NT2/D1 (cell line): ENCODE measurements around the gene RSPRY1.

Experiments
- DNase-seq: peaks from one replicate; pipeline ENCODE4 v3.0.0-alpha.2; 2011; ENCODE audit warnings: low read depth, low spot score
- H3K27me3 ChIP-seq: 2 replicates; pipeline ENCODE4 v1.6.0; 2011; ENCODE audit warnings: mild to moderate bottlenecking; ENCODE audit not compliant: insufficient read length, insufficient read depth
- H3K36me3 ChIP-seq: 2 replicates; pipeline ENCODE4 v1.6.1; 2011; ENCODE audit warnings: mild to moderate bottlenecking, low read length, mixed read lengths; ENCODE audit not compliant: insufficient read depth, insufficient read length
- H3K4me1 ChIP-seq: 2 replicates; pipeline ENCODE4 v1.5.1; 2011; ENCODE audit not compliant: insufficient read depth, insufficient read length
- H3K4me3 ChIP-seq: 2 replicates; pipeline ENCODE4 v1.5.1; 2011; ENCODE audit warnings: low read depth; ENCODE audit not compliant: insufficient read length
- H3K9ac ChIP-seq: 2 replicates; pipeline ENCODE4 v1.6.0; 2011; ENCODE audit warnings: low read depth; ENCODE audit not compliant: insufficient read length
- H3K9me3 ChIP-seq: 2 replicates; pipeline ENCODE4 v1.5.1; 2011; ENCODE audit warnings: mild to moderate bottlenecking, low read length; ENCODE audit not compliant: insufficient read depth
- SUZ12 ChIP-seq: IDR thresholded peaks from 2 replicates; pipeline ENCODE4 v1.6.1; 2011; ENCODE audit not compliant: insufficient read length, insufficient read depth; ENCODE audit errors: extremely low read depth
- YY1 ChIP-seq: IDR thresholded peaks from 2 replicates; pipeline ENCODE4 v1.6.1; 2011; ENCODE audit not compliant: insufficient read length, insufficient read depth
- ZNF274 ChIP-seq: IDR thresholded peaks from 2 replicates; pipeline ENCODE4 v1.6.1; 2011; ENCODE audit warnings: mild to moderate bottlenecking, low read depth, low read length

RSPRY1 gene

DNA sequence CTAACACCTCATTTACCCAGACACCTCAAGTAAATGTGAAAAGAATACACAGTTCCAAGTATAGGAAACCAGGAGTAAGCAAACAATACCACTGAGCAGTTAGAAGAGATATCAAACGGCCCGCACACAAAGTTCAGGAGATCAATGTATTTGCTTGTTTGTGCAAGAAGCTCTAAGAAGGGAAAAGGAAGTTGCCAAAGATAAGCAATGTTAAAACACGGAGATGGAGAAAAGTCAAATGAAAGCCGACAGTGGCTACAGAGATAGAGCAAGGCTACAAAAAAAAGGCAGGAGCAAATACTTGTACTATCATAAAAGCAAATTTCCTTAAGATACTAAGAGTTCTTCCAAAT is 29.8 kb upstream of the RSPRY1 start:
- no peaks in the 10 kb centered on the region for H3K27me3 ChIP-seq
- TF ChIP-seq YY1 (no peak), ZNF274 (no peak), SUZ12 (no peak)
- peaks cover 77% of the 10 kb centered on the region for H3K36me3 ChIP-seq
- no peak overlapping the region for H3K9ac ChIP-seq
- peaks cover 4% of the 10 kb centered on the region for H3K4me1 ChIP-seq
- no peak overlapping the region for H3K4me3 ChIP-seq
- H3K9me3 ChIP-seq: no peaks in the 10 kb centered on the region
- DNase-seq: no peak

DNA sequence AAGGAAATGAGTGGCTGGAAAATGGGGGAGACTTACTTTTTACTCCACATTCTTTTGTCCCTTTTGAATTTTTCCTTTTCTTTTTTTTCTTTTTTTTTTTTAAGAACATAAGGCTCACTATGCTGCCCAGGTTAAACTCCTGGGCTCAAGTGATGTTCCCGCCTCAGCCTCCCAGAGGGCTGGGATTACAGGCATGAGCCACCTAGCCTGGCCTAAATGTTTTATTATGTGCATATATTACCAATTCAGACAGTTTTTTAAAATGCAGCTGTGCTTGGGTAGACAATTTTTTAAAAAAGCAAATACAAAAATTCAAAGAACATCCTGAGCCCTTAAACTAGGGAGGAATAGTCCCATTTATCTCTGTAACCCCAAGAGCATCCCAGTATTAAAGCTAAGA is 28.6 kb upstream of the RSPRY1 start:
- Histone ChIP-seq H3K4me3 (no peak overlapping the region), H3K9ac (no peak overlapping the region), H3K36me3 (peaks cover 73% of the 10 kb centered on the region), H3K4me1 (no peaks in the 10 kb centered on the region), H3K9me3 (no peaks in the 10 kb centered on the region), H3K27me3 (no peaks in the 10 kb centered on the region)
- no peak for DNase-seq
- TF ChIP-seq SUZ12 (no peak), ZNF274 (no peak), YY1 (no peak)

DNA sequence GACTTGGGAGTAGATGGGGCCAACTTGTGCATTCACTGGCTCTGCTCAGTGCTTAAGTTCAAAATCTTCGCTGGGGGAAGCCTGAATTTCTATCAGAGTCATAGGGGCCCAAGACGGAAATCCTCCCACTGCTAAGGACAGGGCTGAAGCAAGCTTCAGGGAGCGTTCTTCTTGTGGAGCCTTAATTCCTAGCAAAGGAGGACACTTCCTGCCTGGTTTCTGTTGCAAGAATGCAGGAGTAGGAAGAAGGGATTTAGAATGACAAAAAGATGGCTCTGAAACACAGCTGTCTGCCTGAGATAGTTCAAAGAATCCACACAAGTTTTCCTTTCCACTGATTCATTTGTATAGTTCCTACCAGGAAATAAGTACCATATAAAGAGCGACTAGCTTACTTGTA is 26.7 kb upstream of the RSPRY1 start:
- Histone ChIP-seq H3K9me3 (no peaks in the 10 kb centered on the region), H3K4me1 (no peaks in the 10 kb centered on the region), H3K27me3 (no peaks in the 10 kb centered on the region), H3K4me3 (no peak overlapping the region), H3K36me3 (peaks cover 69% of the 10 kb centered on the region), H3K9ac (no peak overlapping the region)
- DNase-seq: peak; percentile 23
- no peak for TF ChIP-seq YY1
- TF ChIP-seq SUZ12: no peak
- TF ChIP-seq ZNF274: no peak

DNA sequence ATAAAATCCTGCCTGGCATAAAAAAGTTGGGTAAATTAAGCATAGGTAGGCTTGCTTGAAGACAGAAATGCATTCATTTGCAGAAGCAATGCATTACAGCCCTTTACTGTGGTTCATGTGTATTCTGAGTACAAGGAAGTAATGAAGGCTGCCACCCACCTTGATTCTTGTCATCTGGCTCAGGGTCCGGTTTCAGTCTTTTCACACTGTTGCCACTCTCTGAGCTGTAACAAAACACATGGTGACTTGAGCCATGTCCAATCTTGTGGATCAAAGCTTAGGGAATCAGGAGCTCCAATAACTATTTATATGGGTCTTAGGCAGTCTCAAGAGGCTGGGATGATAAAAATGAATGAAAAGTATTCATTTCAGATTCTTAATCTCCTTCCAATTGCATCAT is 22.3 kb upstream of the RSPRY1 start:
- peaks cover 65% of the 10 kb centered on the region for H3K36me3 ChIP-seq
- DNase-seq: no peak
- no peak overlapping the region for H3K9ac ChIP-seq
- H3K9me3 ChIP-seq: no peaks in the 10 kb centered on the region
- no peaks in the 10 kb centered on the region for H3K4me1 ChIP-seq
- TF ChIP-seq ZNF274 (no peak), YY1 (no peak), SUZ12 (no peak)
- H3K27me3 ChIP-seq: no peaks in the 10 kb centered on the region
- H3K4me3 ChIP-seq: no peak overlapping the region

DNA sequence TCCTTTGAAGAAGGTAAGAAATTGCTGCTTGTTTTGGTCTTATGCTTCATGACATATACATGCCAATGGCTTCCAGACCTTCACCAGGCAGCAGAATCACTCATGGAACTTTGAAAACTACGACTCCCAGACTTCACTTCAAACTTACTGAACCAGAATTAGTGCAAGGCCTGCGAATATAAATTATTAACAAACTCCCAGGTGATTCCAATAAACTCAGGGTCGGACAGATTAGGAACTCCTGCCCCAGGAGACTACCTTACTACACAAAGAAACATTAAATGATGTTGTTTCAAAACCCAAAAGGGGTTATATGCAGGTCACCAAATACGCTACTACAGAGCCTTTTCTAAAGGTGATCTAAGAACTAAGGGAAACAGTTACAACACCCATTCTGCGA is 20.6 kb upstream of the RSPRY1 start:
- no peaks in the 10 kb centered on the region for H3K9me3 ChIP-seq
- H3K36me3 ChIP-seq: peaks cover 74% of the 10 kb centered on the region
- TF ChIP-seq SUZ12 (no peak), ZNF274 (no peak), YY1 (no peak)
- H3K4me1 ChIP-seq: no peaks in the 10 kb centered on the region
- H3K9ac ChIP-seq: no peak overlapping the region
- H3K4me3 ChIP-seq: no peak overlapping the region
- DNase-seq: no peak
- H3K27me3 ChIP-seq: no peaks in the 10 kb centered on the region

DNA sequence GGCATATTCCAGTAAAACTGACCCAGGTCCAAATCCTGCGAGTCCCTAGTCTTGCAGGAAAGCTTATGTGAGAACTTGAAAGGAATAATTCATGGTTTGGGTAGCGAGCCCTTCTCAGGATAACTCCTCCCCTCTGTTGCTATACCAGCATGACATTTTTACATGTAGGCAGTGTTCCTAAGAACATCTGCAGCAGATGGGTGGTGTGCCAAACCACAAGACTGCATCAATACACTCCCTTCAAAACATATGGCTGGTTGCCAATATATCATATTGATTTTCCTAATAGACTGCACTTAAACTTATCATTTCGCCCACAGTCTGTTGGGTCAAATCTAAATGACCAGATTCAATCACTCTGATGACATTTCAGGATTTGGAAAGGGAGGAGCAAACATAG is 20.2 kb upstream of the RSPRY1 start:
- no peak for DNase-seq
- H3K36me3 ChIP-seq: peaks cover 74% of the 10 kb centered on the region
- H3K4me1 ChIP-seq: no peaks in the 10 kb centered on the region
- TF ChIP-seq YY1 (no peak), ZNF274 (no peak), SUZ12 (no peak)
- no peaks in the 10 kb centered on the region for H3K27me3 ChIP-seq
- H3K9me3 ChIP-seq: no peaks in the 10 kb centered on the region
- no peak overlapping the region for H3K4me3 ChIP-seq
- no peak overlapping the region for H3K9ac ChIP-seq

DNA sequence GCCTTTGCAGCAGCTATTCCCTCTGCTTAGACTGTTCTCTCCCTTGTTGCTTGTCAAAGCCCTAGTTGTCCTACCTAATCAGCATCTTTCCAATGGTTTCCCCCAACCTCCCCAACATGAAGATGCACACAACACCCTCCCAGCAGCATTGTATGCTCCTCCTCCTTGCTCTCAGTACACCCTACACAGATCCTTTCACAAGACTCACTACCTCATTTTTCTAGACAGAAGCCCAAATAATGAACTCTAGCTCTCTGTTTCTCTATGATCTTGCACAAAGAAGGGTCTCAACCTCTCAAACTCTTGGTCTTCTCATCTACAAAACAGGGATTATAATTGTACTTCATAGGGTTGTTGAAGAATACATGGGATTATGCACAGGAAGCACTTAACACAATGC is 19.7 kb upstream of the RSPRY1 start:
- H3K36me3 ChIP-seq: peaks cover 76% of the 10 kb centered on the region
- no peak for DNase-seq
- no peak overlapping the region for H3K9ac ChIP-seq
- H3K4me3 ChIP-seq: no peak overlapping the region
- TF ChIP-seq YY1 (no peak), SUZ12 (no peak), ZNF274 (no peak)
- H3K27me3 ChIP-seq: no peaks in the 10 kb centered on the region
- H3K9me3 ChIP-seq: no peaks in the 10 kb centered on the region
- H3K4me1 ChIP-seq: no peaks in the 10 kb centered on the region

DNA sequence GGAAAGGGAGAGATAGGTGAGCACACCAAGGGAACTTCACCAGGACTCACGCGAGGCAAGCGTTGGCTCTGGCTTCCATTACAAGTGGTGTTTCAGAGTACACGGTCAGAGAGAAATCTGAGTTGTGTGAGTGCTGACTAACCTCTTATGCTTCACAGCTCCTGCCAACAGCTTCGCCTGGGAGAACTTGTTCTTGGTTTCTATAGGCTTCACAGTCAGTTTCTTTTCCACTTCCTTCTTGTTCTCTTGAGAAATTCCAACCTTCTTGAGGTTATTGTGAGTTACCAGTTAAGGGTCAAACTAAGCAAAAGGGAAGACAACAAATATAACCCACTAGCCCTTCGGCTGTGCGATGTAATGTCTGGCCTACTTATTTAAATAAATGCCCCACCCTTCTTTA is 19.2 kb upstream of the RSPRY1 start:
- H3K9me3 ChIP-seq: no peaks in the 10 kb centered on the region
- DNase-seq: no peak
- no peaks in the 10 kb centered on the region for H3K4me1 ChIP-seq
- no peak overlapping the region for H3K4me3 ChIP-seq
- no peak for TF ChIP-seq ZNF274
- TF ChIP-seq YY1: no peak
- no peak for TF ChIP-seq SUZ12
- no peak overlapping the region for H3K9ac ChIP-seq
- H3K27me3 ChIP-seq: no peaks in the 10 kb centered on the region
- H3K36me3 ChIP-seq: peaks cover 80% of the 10 kb centered on the region
